Heart left ventricle (tissue), 16 donors: Measurements from ENCODE around the gene ACOX1. TPM values are rescaled to one million over a fixed set of nuclear protein-coding genes. Genes with fewer than 3 reads are reported as not detected.

Experiments
- ATAC-seq, 4 donors: fragments of 200-7000 bp; cut with Tn5 transposase; one replicate each; pipeline ENCODE4 v1.9.1; 2020 to 2022; ENCODE audit warnings: moderate library complexity in 4 of 4, mild to moderate bottlenecking in 3 of 4, moderate number of reproducible peaks in 1 of 4
- DNase-seq, 5 donors: peaks; one replicate each; pipeline ENCODE4 v3.0.0-alpha.2; 2020
- H3K27ac ChIP-seq, 12 donors: fragments of 200-600 bp; sonication (generic) in 4 of 12; one replicate each; pipeline versions ENCODE4 v1.5.0 to v1.8.0; 2016 to 2022; ENCODE audit warnings: mild to moderate bottlenecking in 2 of 12
- H3K27me3 ChIP-seq, 9 donors: fragments of 200-600 bp; sonication (generic) in 2 of 9; one replicate each; pipeline versions ENCODE4 v1.5.1 to v1.8.0; 2016 to 2022; ENCODE audit warnings: mild to moderate bottlenecking in 3 of 9
- H3K36me3 ChIP-seq, 9 donors: fragments of 200-600 bp; sonication (generic) in 2 of 9; one replicate each; pipeline versions ENCODE4 v1.5.0 to v1.8.0; 2018 to 2022; ENCODE audit warnings: mild to moderate bottlenecking in 2 of 9
- H3K4me1 ChIP-seq, 12 donors: fragments of 200-600 bp; sonication (generic) in 4 of 12; one replicate each; pipeline versions ENCODE4 v1.5.0 to v1.8.0; 2016 to 2022; ENCODE audit warnings: mild to moderate bottlenecking in 3 of 12
- H3K4me3 ChIP-seq, 12 donors: fragments of 200-600 bp; sonication (generic) in 4 of 12; one replicate each; pipeline versions ENCODE4 v1.5.0 to v1.8.0; 2017 to 2022; ENCODE audit warnings: mild to moderate bottlenecking in 9 of 12, moderate library complexity in 4 of 12
- H3K9me3 ChIP-seq, 12 donors: fragments of 200-600 bp; sonication (generic) in 4 of 12; one replicate each; pipeline versions ENCODE4 v1.5.0 to v1.8.0; 2016 to 2022; ENCODE audit warnings: mild to moderate bottlenecking in 1 of 12
- CTCF ChIP-seq, 12 donors: fragments of 200-600 bp; sonication (generic) in 4 of 12; IDR thresholded peaks; one replicate each; pipeline versions ENCODE4 v1.5.0 to v1.8.0; 2018 to 2022; ENCODE audit warnings: antibody characterized with exemption in 12 of 12, mild to moderate bottlenecking in 5 of 12
- POLR2A ChIP-seq, 2 donors: fragments of 450-650 bp; IDR thresholded peaks; one replicate each; pipeline ENCODE4 v1.6.1; 2017; ENCODE audit warnings: antibody characterized with exemption in 2 of 2, mild to moderate bottlenecking in 2 of 2, moderate library complexity in 2 of 2
- WGBS, 4 donors: extraction: QIAGEN DNeasy Blood & Tissue Kit in 2 of 4; methylation state at CpG; one replicate each; pipeline versions ENCODE4 v1.1.5 to v1.1.7; 2013 to 2018; 5-methylcytosine and 5-hydroxymethylcytosine counted together
- intact Hi-C, 10 donors: fragments of 100-400 bp; cut with DNase I; formaldehyde crosslinking; loops; one replicate each; pipeline versions ENCODE4 v1.11.1 to v1.14.2; 2022
- polyA plus RNA-seq, 2 donors: library from polyadenylated mRNA; stranded (reverse); fragments of 200-250 nt; gene quantifications; one replicate each; pipeline ENCODE4 v1.2.3, GENCODE V29; 2013
- total RNA-seq, 9 donors: library from RNA; depleted of rRNA in 2 of 9; stranded (reverse); fragments of >200 nt in 2 of 9; fragmentation: NEBNext Ultra II Directional in 3 of 9; extraction: Animal tissue kit (Norgen Biotek cat#: 25700) in 3 of 9; gene quantifications; one replicate each; pipeline versions ENCODE4 v1.1.0 to v1.2.4, GENCODE V29; 2016 to 2023
- donor health status: ischemic (EF 13 %, LVEDD 7.1; RV severe dilation, severe dysfunction).
- donor health status: healthy with polysubstance abuse.
- donor health status: DM: no; HTN: yes; CAD: no.
- donor health status: DM: no; HTN: no; CAD: no.
- donor health status: ischemic (EF 25% LVEDD 6.9; RV normal size, moderate dysfunction).
- donor health status: ischemic (EF 25% LVEDD 5.7; RV mildly dilated, moderate dysfunction).
- donor health status: healthy.
- donor health status: DM: yes; HTN: yes; CAD: no.
- donor health status: ischemic (EF 35%, LVEDD 5.7; RV mildly dilated, moderate dysfunction).
- donor health status: nonischemic (EF 11% LVEDD 7.7; RV severe dilation, severe dysfunction).
- donor health status: DM: yes; HTN: yes; CAD: no.
- donor health status: PGD.
- donor health status: ischemic (EF 29% LVEDD 5.4; RV normal size, mild dysfunction).
- donor health status: nonischemic (EF 23%, LVEDD 6.1; RV moderate dilation, normal function).

The ACOX1 gene
- total and polyA plus RNA-seq, 11 donors, result 19.5 to 117 (median 78.3) TPM

GRCh38 chr17:75925912-75926311 lies 53.1 kb downstream of the ACOX1 start:
- DNase-seq (no peak), ATAC-seq (no peak)
- WGBS, 4 donors, result 93 to 96% (median 95%) methylated on average over 15 of the region's 15 CpGs
- Histone ChIP-seq H3K36me3 (peaks cover 0 to 22% (median 0%) of the 10 kb centered on the region in 9 donors), H3K27ac (no peak overlapping the region), H3K4me1 (peaks cover 0 to 5% (median 0%) of the 10 kb centered on the region in 12 donors), H3K27me3 (no peaks in the 10 kb centered on the region), H3K4me3 (no peak overlapping the region), H3K9me3 (no peaks in the 10 kb centered on the region)
- intact Hi-C loops, result no loop called here
- TF ChIP-seq CTCF (IDR thresholded peaks at IDR 0.05) (no peak), POLR2A (IDR thresholded peaks at IDR 0.05) (no peak)

- H3K4me1 ChIP-seq, result peaks cover 0 to 5% (median 0%) of the 10 kb centered on the region in 12 donors
- DNase-seq, result no peak
These were observed 53.9 kb downstream of the ACOX1 start for GRCh38 chr17:75925103-75925502.

GRCh38 chr17:75922963-75923874 lies 55.7 kb downstream of the ACOX1 start:
- intact Hi-C loops, result no loop called here
- TF ChIP-seq POLR2A (IDR thresholded peaks at IDR 0.05) (no peak), CTCF (IDR thresholded peaks at IDR 0.05) (no peak)
- peaks cover 0 to 5% (median 0%) of the 10 kb centered on the region in 12 donors for H3K4me1 ChIP-seq
- peaks cover 0 to 29% (median 8%) of the 10 kb centered on the region in 9 donors for H3K36me3 ChIP-seq
- no peak overlapping the region for H3K4me3 ChIP-seq
- 79 to 84% (median 80%) methylated on average over 11 to 19 of the region's 19 CpGs for WGBS, 4 donors
- H3K27ac ChIP-seq, result no peak overlapping the region
- H3K27me3 ChIP-seq, result no peaks in the 10 kb centered on the region
- no peaks in the 10 kb centered on the region for H3K9me3 ChIP-seq
- peak in 1 of 4 donors; percentile 21 for ATAC-seq
- DNase-seq, result no peak

More at GRCh38 chr17:75925103-75925502, 53.9 kb downstream of the ACOX1 start:
- intact Hi-C loops, result no loop called here
- peaks cover 0 to 24% (median 1%) of the 10 kb centered on the region in 9 donors for H3K36me3 ChIP-seq
- H3K4me3 ChIP-seq, result no peak overlapping the region
- no peaks in the 10 kb centered on the region for H3K9me3 ChIP-seq
- H3K27me3 ChIP-seq, result no peaks in the 10 kb centered on the region
- no peak for ATAC-seq
- TF ChIP-seq POLR2A (IDR thresholded peaks at IDR 0.05) (no peak), CTCF (IDR thresholded peaks at IDR 0.05) (no peak)
- 82 to 100% (median 95%) methylated on average over 2 to 11 of the region's 11 CpGs for WGBS, 4 donors
- H3K27ac ChIP-seq, result no peak overlapping the region

GRCh38 chr17:75922173-75922961 lies 56.6 kb downstream of the ACOX1 start:
- Histone ChIP-seq H3K4me1 (peaks cover 0 to 3% (median 0%) of the 10 kb centered on the region in 12 donors), H3K27me3 (no peaks in the 10 kb centered on the region), H3K27ac (no peak overlapping the region), H3K36me3 (peaks cover 0 to 27% (median 8%) of the 10 kb centered on the region in 9 donors), H3K4me3 (no peak overlapping the region), H3K9me3 (no peaks in the 10 kb centered on the region)
- intact Hi-C loops, result no loop called here
- WGBS, 4 donors, result 81 to 90% (median 83%) methylated on average over 16 to 18 of the region's 18 CpGs
- TF ChIP-seq POLR2A (IDR thresholded peaks at IDR 0.05) (no peak), CTCF (IDR thresholded peaks at IDR 0.05) (no peak)
- DNase-seq (no peak), ATAC-seq (no peak)
